HG03571 (cell line): Measurements from ENCODE around the gene PKD2L1.
A peak's percentile ranks its signal among the peaks of the same experiment; 100 is the strongest.
"Not testable (repeated sequence)": the region's sequence is repeated elsewhere in the genome, so short reads cannot be mapped to it uniquely, and the experiment has no call there.

Experiments used
- ATAC-seq: cut with Tn5 transposase; IDR thresholded peaks from one replicate; pipeline ENCODE4 v1.9.1; 2021; ENCODE audit not compliant: unreplicated experiment

The PKD2L1 gene

DNA sequence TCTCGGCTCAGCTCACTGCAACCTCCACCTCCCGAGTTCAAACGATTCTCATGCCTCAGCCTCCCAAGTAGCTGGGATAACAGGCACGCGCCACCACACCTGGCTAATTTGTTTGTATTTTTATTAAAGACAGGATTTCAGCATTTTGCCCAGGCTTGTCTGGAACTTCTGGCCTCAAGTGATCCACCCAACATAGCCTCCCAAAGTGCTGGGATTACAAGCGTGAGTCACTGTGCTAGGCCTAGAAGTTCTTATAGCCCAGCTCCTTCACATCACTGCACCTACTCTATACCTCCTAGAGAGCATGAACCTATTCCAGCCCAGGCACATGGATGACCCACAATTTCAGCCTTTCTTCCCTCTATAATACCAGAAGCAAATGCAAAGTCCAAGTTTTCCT is 42.3 kb downstream of the PKD2L1 start:
- no peak for ATAC-seq

DNA sequence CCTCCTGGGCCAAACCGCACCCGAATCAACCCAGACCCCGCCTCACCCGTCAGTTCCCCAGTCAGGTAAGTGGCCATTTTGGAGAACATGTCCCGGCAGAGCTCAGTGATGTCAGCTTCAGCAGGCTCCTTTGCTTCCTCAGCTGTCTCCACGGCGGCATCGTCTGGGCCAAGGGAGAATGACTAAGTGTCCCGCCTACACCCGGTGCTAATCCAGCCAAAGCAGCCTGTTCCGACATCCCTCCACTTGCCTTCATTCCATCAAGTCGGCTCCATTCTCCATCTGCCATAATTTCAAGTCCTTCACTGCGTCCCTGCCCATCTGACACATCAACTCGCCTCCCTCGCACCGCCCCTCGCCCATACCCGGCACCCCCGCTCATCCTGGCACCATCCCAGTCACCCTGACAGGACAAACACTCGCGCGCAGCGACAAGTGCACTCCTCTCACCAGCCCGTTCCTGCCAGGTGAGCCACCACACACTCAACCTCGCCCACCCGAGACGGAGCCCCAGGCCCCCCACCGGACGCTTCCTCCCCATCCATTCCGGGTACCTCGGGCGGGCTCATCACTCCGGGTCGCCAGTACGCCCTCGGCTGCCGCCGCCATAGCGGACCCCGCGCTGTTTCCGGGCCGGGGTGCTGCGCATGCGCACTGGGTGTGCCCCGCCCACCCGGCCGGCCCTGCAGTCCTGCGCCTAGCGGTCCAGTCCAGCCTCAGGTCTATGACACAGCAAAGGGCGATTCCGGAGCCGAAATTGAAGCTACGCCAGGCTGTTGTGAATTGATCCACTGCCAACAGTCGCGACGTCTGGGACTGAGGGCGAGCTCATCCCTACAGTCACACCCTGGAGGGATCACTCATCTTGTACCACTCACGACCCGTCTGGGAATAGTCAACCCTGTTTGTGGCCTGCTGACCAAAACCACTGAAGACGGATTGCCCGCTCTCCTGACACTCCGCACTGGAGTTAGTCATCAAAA is 43.7 kb downstream of the PKD2L1 start, which contains the start of gene BLOC1S2:
BLOC1S2 (minus strand) TSS at position 630 of the 983 bp plus-strand sequence; CDS start at position 609, 21 bp downstream.
- peak; percentile 91 for ATAC-seq

DNA sequence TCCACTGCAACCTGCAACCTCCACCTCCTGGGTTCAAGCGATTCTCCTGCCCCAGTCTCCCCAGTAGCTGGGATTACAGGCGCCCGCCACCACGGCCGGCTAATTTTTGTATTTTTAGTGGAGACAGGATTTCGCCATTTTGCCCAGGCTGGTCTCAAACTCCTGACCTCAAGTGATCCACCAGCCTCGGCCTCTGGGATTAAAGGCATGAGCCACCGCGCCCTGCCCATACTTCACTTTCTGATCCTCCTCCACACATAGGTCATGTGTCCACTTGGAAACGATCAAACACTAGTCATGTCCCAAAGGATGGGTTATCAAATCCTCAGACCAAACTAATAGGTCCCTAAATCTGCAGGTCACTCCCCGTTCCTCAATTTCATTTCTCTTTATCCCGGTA is 44.7 kb downstream of the PKD2L1 start:
- ATAC-seq: not testable (repeated sequence)

DNA sequence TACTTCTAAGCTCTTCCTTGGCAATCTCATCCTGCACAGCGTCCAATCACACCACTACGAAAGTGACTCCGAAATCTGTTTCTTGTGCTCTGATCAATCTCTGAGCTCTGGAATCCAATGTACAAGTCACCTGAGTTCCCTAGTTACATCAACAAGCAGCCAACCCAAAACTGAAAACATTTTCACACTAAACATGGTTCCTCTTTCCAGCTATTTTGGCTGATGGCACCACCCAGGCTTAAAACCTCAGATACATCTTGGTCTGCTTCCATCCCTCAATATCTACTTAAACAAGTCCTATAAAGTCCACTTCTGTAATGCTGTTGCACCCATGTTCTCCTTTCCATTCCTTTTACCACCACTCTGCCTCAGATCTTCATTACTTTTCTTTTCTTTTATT is 47.1 kb downstream of the PKD2L1 start:
- ATAC-seq: no peak

DNA sequence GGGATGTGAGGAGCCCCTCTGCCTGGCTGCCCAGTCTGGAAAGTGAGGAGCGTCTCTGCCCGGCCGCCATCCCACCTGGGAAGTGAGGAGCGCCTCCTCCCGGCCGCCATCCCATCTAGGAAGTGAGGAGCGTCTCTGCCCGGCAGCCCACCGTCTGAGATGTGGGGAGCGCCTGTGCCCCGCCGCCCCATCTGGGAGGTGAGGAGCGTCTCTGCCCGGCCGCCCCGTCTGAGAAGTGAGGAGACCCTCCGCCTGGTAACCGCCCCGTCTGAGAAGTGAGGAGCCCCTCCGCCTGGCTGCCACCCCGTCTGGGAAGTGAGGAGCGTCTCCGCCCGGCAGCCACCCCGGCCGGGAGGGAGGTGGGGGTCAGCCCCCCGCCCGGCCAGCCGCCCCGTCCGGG is 53.1 kb downstream of the PKD2L1 start:
- ATAC-seq: not testable (repeated sequence)

DNA sequence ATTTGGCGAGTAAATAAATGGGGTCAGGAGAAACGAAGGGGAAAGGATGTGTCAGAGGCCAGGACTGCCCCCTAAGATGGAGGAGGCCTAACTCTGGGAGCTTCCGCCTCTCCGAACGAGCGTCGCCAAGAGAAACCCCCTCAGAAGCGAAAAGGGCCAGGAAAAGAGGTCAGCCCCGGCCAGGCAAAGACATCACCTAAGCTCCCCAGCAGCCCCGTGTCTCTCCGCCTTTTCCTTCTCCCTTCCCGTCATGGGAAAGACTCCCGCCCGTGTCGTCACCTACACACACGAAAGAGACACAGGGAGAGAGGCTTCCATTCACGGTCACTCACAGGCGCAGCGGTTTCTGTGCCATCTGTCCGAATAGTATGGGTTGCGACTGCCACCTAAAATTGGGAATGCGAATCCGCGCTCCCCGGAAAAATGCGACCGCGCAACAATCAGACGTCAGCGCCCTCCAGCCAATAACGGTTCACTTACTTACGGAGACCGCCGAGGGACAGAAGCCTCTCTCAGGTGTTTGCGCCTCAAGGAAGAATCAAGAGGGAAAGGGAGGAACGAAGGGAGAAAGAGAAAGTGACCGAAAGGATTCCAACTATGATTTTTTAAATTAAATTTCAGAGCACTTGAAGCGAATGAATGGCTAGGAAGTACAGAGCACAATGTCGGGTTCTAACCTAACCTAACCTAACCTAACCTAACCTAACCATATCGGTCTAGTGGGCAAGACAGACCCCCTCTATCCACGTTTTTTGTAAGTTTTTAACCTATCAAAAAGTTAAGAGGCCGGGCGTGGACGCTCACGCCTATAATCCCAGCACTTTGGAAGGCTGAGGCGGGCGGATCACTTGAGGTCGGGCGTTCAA is 62.6 kb downstream of the PKD2L1 start, which contains the start of gene CWF19L1:
CWF19L1 (minus strand) TSS at position 400 of the 866 bp plus-strand sequence; CDS start at position 355, 45 bp downstream.
- ATAC-seq: peak; percentile 50

DNA sequence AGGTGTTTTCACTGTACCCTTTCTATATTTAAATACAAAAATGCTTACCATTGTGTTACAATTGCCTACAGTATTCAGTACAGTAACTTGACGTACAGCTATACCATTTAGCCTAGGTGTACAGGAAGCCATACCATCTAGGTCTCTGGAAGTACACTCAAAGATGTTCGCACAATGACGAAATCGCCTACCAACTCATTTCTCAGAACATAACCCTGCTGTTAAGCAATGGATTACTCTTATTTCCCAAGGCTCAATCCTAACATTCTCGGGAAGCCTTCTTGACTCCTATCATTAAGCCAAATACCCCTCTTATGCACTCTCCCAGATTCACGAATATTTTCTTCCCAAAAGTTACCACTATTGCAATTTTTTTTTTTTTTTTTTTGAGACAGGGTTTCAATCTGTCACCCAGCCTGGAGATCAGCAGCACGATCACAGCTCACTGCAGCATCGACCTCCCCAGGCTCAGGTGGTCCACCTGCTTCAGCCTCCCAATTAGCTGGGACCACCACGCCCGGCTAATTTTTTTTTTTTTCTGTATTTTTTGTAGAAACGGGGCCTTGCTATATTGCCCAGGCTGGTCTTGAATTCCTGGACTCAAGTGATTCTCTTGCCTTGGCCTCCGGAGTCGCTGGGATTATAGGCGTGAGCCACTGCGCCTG is 64.1 kb downstream of the PKD2L1 start:
- ATAC-seq: no peak

DNA sequence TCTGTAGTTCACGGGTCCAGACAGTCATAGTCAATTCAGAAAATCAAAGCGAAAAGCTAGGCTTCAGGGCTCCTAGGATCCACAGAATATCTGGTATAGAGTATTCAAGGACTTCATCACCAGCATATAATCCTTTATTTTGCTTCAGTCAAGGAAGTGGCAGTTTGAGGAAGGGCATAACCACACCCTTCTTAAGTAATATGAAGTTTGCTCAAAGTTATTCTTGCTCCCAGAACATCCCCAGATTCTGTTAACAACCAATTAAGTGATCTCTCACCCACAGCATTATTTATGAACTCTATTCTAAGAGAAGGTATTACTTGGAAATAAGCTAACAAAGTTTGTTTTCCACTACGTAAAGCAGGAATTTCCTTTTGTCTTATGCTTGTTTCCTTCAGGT is 75.8 kb downstream of the PKD2L1 start:
- ATAC-seq: no peak

DNA sequence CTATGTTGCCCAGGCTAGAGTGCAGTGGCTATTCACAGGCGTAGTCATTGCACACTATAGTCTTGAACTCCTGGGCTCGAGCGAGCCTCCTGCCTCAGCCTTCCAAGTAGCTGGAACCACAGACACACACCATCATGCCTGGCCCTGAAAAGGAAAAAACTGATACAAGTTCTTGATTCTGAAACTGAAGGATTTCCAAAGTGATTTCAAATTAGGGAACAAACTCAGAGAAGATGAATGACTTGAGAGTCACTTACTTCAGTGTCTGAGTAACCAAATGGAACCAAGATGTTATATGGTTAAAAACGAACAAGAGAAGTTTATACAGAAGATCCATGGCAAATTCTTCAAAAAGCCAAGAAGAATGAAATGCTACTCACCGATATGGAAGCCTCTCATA is 77.0 kb downstream of the PKD2L1 start:
- no peak for ATAC-seq

DNA sequence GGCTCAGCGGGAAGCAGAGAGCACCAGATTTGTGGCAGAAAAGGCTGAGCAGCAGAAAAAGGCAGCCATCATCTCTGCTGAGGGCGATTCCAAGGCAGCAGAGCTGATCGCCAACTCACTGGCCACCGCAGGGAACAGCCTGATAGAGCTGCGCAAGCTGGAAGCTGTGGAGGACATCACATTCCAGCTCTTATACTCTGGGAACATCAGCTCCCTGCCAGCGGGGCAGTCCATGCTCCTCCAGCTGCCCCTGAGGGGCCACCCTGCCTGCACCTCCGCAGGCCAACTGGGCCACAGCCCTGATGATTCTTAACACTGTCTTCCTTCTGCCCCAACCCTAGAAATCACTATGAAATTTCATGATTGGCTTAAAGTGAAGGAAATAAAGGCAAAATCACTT is 81.2 kb downstream of the PKD2L1 start:
- ATAC-seq: no peak

DNA sequence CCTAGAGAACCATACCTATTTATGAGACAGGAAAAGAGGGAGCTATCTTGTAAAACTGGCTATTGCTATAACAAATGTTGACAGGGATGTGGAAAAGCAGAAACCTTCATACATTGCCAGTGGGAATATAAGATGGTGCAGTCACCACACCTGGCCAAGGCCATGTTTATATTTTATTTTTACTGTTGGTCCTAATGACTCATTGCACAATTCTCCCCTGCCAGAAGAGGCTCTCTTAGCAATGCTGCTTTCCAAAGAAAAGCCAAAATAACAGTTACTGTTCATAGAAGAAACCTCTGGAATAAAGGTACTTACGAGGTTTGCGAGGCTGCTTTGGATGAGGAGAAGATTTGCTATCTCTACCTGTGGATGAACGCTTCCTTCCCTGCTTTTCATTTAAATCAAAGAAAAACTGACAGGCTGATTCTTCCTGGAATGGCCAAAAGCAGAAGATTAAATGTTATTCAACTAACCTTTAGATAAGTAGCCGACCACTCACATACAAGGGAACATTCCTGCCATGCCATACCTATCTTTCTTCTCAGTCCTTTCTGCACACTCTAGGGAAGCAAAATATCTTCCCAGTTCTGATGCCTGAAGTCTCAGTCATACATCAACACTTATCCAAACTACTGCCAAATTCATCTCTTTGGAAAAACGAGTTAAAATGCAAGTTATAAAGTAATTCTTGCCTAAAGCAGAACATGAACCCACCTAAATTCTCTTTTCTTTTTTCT is 84.4 kb downstream of the PKD2L1 start:
- no peak for ATAC-seq

DNA sequence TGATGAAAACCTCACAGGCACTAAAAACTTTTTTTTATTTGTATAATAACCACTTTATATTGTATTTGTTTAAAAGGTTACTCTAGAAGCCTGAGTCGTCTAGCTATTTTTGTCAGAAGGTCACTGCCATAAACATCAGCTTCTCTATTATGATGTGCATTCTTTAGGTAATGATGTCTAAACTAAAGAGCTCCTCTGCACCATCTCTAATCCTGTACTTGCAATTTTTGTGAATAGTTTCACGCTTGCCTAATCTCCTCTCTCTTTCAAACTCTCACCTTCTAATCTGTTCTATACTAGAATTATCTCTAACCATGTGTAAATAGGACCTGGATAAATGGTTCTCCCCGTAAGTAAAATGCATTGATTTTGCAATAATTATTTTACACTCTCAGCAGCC is 90.2 kb downstream of the PKD2L1 start:
- no peak for ATAC-seq

DNA sequence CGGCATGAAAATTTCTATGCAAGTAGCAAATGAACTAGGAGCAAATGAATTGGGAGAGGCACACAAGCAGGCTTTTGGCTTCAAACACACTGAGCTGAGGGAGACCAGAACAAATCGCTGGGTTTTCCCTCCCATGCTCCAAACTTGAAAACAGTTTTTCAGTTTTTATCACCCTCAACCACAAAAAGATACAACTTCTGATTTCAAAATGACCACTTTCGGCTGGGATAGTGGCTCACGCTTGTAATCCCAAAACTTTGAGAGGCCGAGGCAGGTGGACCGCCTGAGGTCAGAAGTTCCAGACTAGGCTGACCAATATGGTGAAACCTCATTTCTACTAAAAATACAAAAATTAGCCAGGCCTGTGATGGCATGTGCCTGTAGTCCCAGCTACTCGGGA is 91.6 kb downstream of the PKD2L1 start:
- no peak for ATAC-seq
